K562 (cell line): ENCODE measurements around the gene HK1. TPM values are rescaled to one million over a fixed set of nuclear protein-coding genes. Genes with fewer than 3 reads are reported as not detected.

ENCODE experiments used
- BCLAF1 ChIP-seq, 2 experiments: fragments of 450-650 bp in 1 of 2; IDR thresholded peaks; 2 replicates each; pipeline ENCODE4 v1.6.1; 2011 to 2017; ENCODE audit warnings: low read depth in 2 of 2, antibody characterized with exemption in 1 of 2, borderline replicate concordance in 1 of 2, low read length in 1 of 2, mild to moderate bottlenecking in 1 of 2, mixed read lengths in 1 of 2; ENCODE audit not compliant: control insufficient read depth in 1 of 2
- CC2D1A ChIP-seq: fragments of 450-650 bp; IDR thresholded peaks from 2 replicates; pipeline ENCODE4 v1.6.1; 2017; ENCODE audit warnings: mild to moderate bottlenecking
- JUN ChIP-seq, 2 experiments: sonication (generic) in 1 of 2; formaldehyde crosslinking in 1 of 2; IDR thresholded peaks; 2 replicates each; pipeline versions ENCODE4 v1.6.1 to v1.8.0; 2012 to 2022; ENCODE audit warnings: borderline replicate concordance in 2 of 2, mild to moderate bottlenecking in 2 of 2, improper control_type of control experiment in 1 of 2, low read depth in 1 of 2, low read length in 1 of 2, missing genetic modification reagents in 1 of 2
- MNT ChIP-seq, 2 experiments: fragments of 450-650 bp; conservative IDR thresholded peaks; 2 replicates each; pipeline ENCODE4 v1.6.1; 2017; ENCODE audit warnings: mild to moderate bottlenecking in 2 of 2, moderate library complexity in 2 of 2
- SMARCE1 ChIP-seq: fragments of 450-650 bp; IDR thresholded peaks from 2 replicates; pipeline ENCODE4 v1.7.1; 2016; ENCODE audit warnings: mild to moderate bottlenecking
- SRSF1 ChIP-seq: fragments of 200-400 bp; formaldehyde crosslinking; IDR thresholded peaks from 2 replicates; pipeline ENCODE4 v1.6.1; 2017; ENCODE audit warnings: mild to moderate bottlenecking, low read depth, low read length, moderate library complexity
- TAF1 ChIP-seq: IDR thresholded peaks from 2 replicates; pipeline ENCODE4 v1.6.1; 2011; ENCODE audit warnings: mild to moderate bottlenecking, low read length, moderate library complexity; ENCODE audit not compliant: insufficient read depth, control insufficient read depth, severe bottlenecking; ENCODE audit errors: extremely low read depth
- ZBTB1 ChIP-seq: sonication (generic); formaldehyde crosslinking; IDR thresholded peaks from 2 replicates; pipeline ENCODE4 v1.8.1; 2023; ENCODE audit warnings: missing genetic modification reagents, low read depth, mild to moderate bottlenecking, borderline replicate concordance
- ZNF318 ChIP-seq, 2 experiments: fragments of 450-650 bp; IDR thresholded peaks; 2 replicates each; pipeline ENCODE4 v1.6.1; 2016; ENCODE audit warnings: mild to moderate bottlenecking in 2 of 2, borderline replicate concordance in 1 of 2, low read depth in 1 of 2, moderate library complexity in 1 of 2
- ZNF354B ChIP-seq: fragments of 250-450 bp; sonication (Bioruptor Pico); IDR thresholded peaks from 2 replicates; pipeline ENCODE4 v1.4.0; 2020
- ZNF57 ChIP-seq: fragments of 450-650 bp; formaldehyde crosslinking; IDR thresholded peaks from 2 replicates; pipeline ENCODE4 v1.4.0; 2020; ENCODE audit warnings: mild to moderate bottlenecking, moderate library complexity
- polyA plus RNA-seq, 8 experiments: library from polyadenylated mRNA; depleted of rRNA in 4 of 8; stranded (reverse) in 5 of 8; unstranded in 3 of 8; fragments of >200 nt; fragmentation: Nextera tagmentation in 2 of 8; fragmentation: Illumina TruSeq in 1 of 8; extraction: Ambion mirVana in 2 of 8; extraction: Trizol in 1 of 8; gene quantifications; 2 replicates each; pipeline versions ENCODE4 v1.2.1 to v1.2.3, GENCODE V29; 2011 to 2014; ENCODE audit warnings: inconsistent platforms in 1 of 8, missing spikeins in 1 of 8
- total RNA-seq, 7 experiments: library from RNA; depleted of rRNA in 6 of 7; stranded (reverse); fragments of >200 nt in 6 of 7; fragmentation: Illumina TruSeq in 2 of 7; extraction: Trizol in 2 of 7; gene quantifications; 2 replicates each; pipeline versions ENCODE4 v1.2.1 to v1.2.3, GENCODE V29; 2011 to 2021; ENCODE audit warnings: low replicate concordance in 1 of 7

Gene HK1
- total and polyA plus RNA-seq, 9 of the 15 experiments (the other 6 are each of a cell fraction or from before 2014, with no cell fraction given), result 29.2 to 444 (median 193) TPM

- TF ChIP-seq ZNF318 (IDR thresholded peaks at IDR 0.05; ENCODE audit: borderline replicate concordance in 1 of 2, low read depth in 1 of 2), result no peak; a peak in 1 of 4 replicates
- TF ChIP-seq ZBTB1 (CRISPR knock-in tag), result no peak
- TF ChIP-seq CC2D1A, result peak; percentile 64; the same call in 1 of the 2 replicates
- TF ChIP-seq JUN (IDR thresholded peaks at IDR 0.05; ENCODE audit: borderline replicate concordance, low read depth, low read length), result no peak; the same call in 1 of the 2 replicates
- TF ChIP-seq JUN (CRISPR knock-in tag; IDR thresholded peaks at IDR 0.05; ENCODE audit: borderline replicate concordance), result no peak
- peak; percentile 65 for TF ChIP-seq TAF1
- 0 out of 4 replicates have a peak, but pooled peaks of 1 of the 2 experiments have one; percentile 32 for TF ChIP-seq MNT (conservative IDR thresholded peaks at IDR 0.05)
- TF ChIP-seq ZNF354B, result no peak
- TF ChIP-seq BCLAF1 (IDR thresholded peaks at IDR 0.05; ENCODE audit: borderline replicate concordance in 1 of 2, control insufficient read depth in 1 of 2, low read depth in 2 of 2, low read length in 1 of 2), result no peak
- no peak for TF ChIP-seq SRSF1
- no peak for TF ChIP-seq ZNF57 (CRISPR knock-in tag)
- peak; percentile 54 for TF ChIP-seq SMARCE1
These were observed 130.3 kb downstream of the HK1 start (continued) for GRCh38 chr10:69408318-69409175.
